ENCODE data around the gene GALT. TPM values are rescaled to one million over a fixed set of nuclear protein-coding genes. Genes with fewer than 3 reads are reported as not detected.

The GALT gene
- total and polyA plus RNA-seq, 2 donors (not counting 1 experiment from before 2014, with no cell fraction given) = 111 to 167 TPM

- H2AFZ ChIP-seq (ENCODE audit: insufficient read depth, low read depth, low read length, poor library complexity, severe bottlenecking) = no peak overlapping the region
- H3K79me2 ChIP-seq (ENCODE audit: control insufficient read depth, insufficient read depth, low read length) = no peaks in the 10 kb centered on the region
- Mint-ChIP-seq H3K27ac (no peak overlapping the region), H3K4me3 (no peak overlapping the region), H3K9me3 (ENCODE audit: insufficient read depth) (no peaks in the 10 kb centered on the region), H3K4me1 (no peaks in the 10 kb centered on the region), H3K27me3 (peaks cover 38% of the 10 kb centered on the region)
- no peak for DNase-seq
- no peaks in the 10 kb centered on the region for H3K4me1 ChIP-seq (ENCODE audit: control insufficient read depth in 2 of 2, insufficient read depth in 2 of 2, low read length in 2 of 2)
- no CpG with 5 or more reads among the region's 1 CpG for WGBS (ENCODE audit: insufficient coverage)
- ATAC-seq (ENCODE audit: low read depth) = no peak
- H4K20me1 ChIP-seq (ENCODE audit: control insufficient read depth, insufficient read depth, low read length, poor library complexity, severe bottlenecking) = no peaks in the 10 kb centered on the region
- POLR2A ChIA-PET = no interaction called here
- CTCF ChIA-PET = interaction anchor here (1.1 kb wide), 1 partner anchor 12 kb away, joined by 4 read pairs; no protein-coding TSS in a partner anchor
- H3K27ac ChIP-seq (ENCODE audit: low read length in 2 of 2) = no peak overlapping the region
- no peaks in the 10 kb centered on the region for H3K36me3 ChIP-seq (replicated peaks in 1 of 2; ENCODE audit: control extremely low read depth in 1 of 2, control insufficient read depth in 1 of 2, extremely low read depth in 1 of 2, insufficient read depth in 2 of 2, low read length in 1 of 2)
- no peak overlapping the region for H3K4me3 ChIP-seq (ENCODE audit: control extremely low read depth in 1 of 5, extremely low read depth in 1 of 5, insufficient read depth in 1 of 5, low read depth in 2 of 5, low read length in 4 of 5)
- TF ChIP-seq CTCF (IDR thresholded peaks at IDR 0.05) = no peak
- no peak for TF ChIP-seq EZH2 (IDR thresholded peaks at IDR 0.05; ENCODE audit: borderline replicate concordance, insufficient read depth, low read depth, low read length, poor library complexity, severe bottlenecking)
- peaks cover 0 to 23% (median 4%) of the 10 kb centered on the region in 4 experiments for H3K27me3 ChIP-seq (replicated peaks in 1 of 4; ENCODE audit: control extremely low read depth in 1 of 4, control insufficient read depth in 3 of 4, insufficient read depth in 4 of 4, low read length in 3 of 4)
- H3K9me3 ChIP-seq (ENCODE audit: control extremely low read depth in 1 of 3, control insufficient read depth in 2 of 3, insufficient read depth in 1 of 3, low read length in 2 of 3) = peaks cover 0 to under 1% (median 0%) of the 10 kb centered on the region in 3 donors
- no peak overlapping the region for H3K9ac ChIP-seq (ENCODE audit: low read length)
- H3K4me2 ChIP-seq (replicated peaks; ENCODE audit: low read depth, low read length, poor library complexity, severe bottlenecking) = no peak overlapping the region
- intact Hi-C loops (cut with micrococcal nuclease) = loop anchor here (10.0 kb wide), 1 partner anchor 975 kb away; no protein-coding TSS in a partner anchor
Observed at GRCh38 chr9:34599546-34599945, 46.9 kb upstream of the GALT start.

GRCh38 chr9:34600908-34601307, 45.6 kb upstream of the GALT start:
- Histone ChIP-seq H3K9ac (ENCODE audit: low read length) (no peak overlapping the region), H3K27me3 (replicated peaks in 1 of 4; ENCODE audit: control extremely low read depth in 1 of 4, control insufficient read depth in 3 of 4, insufficient read depth in 4 of 4, low read length in 3 of 4) (peaks cover 0 to 20% (median 3%) of the 10 kb centered on the region in 4 experiments), H4K20me1 (ENCODE audit: control insufficient read depth, insufficient read depth, low read length, poor library complexity, severe bottlenecking) (no peaks in the 10 kb centered on the region), H2AFZ (ENCODE audit: insufficient read depth, low read depth, low read length, poor library complexity, severe bottlenecking) (no peak overlapping the region), H3K4me1 (ENCODE audit: control insufficient read depth in 2 of 2, insufficient read depth in 2 of 2, low read length in 2 of 2) (no peaks in the 10 kb centered on the region), H3K4me2 (replicated peaks; ENCODE audit: low read depth, low read length, poor library complexity, severe bottlenecking) (no peak overlapping the region), H3K27ac (ENCODE audit: low read length in 2 of 2) (no peak overlapping the region), H3K9me3 (ENCODE audit: control extremely low read depth in 1 of 3, control insufficient read depth in 2 of 3, insufficient read depth in 1 of 3, low read length in 2 of 3) (no peaks in the 10 kb centered on the region), H3K79me2 (ENCODE audit: control insufficient read depth, insufficient read depth, low read length) (no peaks in the 10 kb centered on the region), H3K4me3 (ENCODE audit: control extremely low read depth in 1 of 5, extremely low read depth in 1 of 5, insufficient read depth in 1 of 5, low read depth in 2 of 5, low read length in 4 of 5) (no peak overlapping the region), H3K36me3 (replicated peaks in 1 of 2; ENCODE audit: control extremely low read depth in 1 of 2, control insufficient read depth in 1 of 2, extremely low read depth in 1 of 2, insufficient read depth in 2 of 2, low read length in 1 of 2) (no peaks in the 10 kb centered on the region)
- CTCF ChIA-PET = interaction anchor here (0.9 to 1.3 kb wide), 5 partner anchors 9 to 267 kb away, joined by 3 to 6 read pairs (median 4); no protein-coding TSS in a partner anchor
- H3K4me1 Mint-ChIP-seq = no peaks in the 10 kb centered on the region
- no peak overlapping the region for H3K27ac Mint-ChIP-seq
- ATAC-seq (ENCODE audit: low read depth) (no peak), DNase-seq (no peak)
- no peaks in the 10 kb centered on the region for H3K9me3 Mint-ChIP-seq (ENCODE audit: insufficient read depth)
- peaks cover 31% of the 10 kb centered on the region for H3K27me3 Mint-ChIP-seq
- POLR2A ChIA-PET = no interaction called here
- intact Hi-C loops (cut with micrococcal nuclease) = no loop called here
- TF ChIP-seq EZH2 (IDR thresholded peaks at IDR 0.05; ENCODE audit: borderline replicate concordance, insufficient read depth, low read depth, low read length, poor library complexity, severe bottlenecking) = no peak
- no peak for TF ChIP-seq CTCF (IDR thresholded peaks at IDR 0.05)
- no peak overlapping the region for H3K4me3 Mint-ChIP-seq
- WGBS (ENCODE audit: insufficient coverage) = 14% methylated on average over 1 of the region's 1 CpG
